PFSK-1 (cell line): ENCODE data around the gene ABCA8.

Experiments used
- POLR2AphosphoS5 ChIP-seq: IDR thresholded peaks from 2 replicates; pipeline ENCODE4 v1.6.1; 2012; ENCODE audit warnings: low read depth, mild to moderate bottlenecking, control low read depth, low read length, moderate library complexity
- SIN3A ChIP-seq: IDR thresholded peaks from 2 replicates; pipeline ENCODE4 v1.6.1; 2012; ENCODE audit warnings: mild to moderate bottlenecking, low read length, moderate library complexity, borderline replicate concordance; ENCODE audit not compliant: insufficient read depth
- TAF1 ChIP-seq: IDR thresholded peaks from 2 replicates; pipeline ENCODE4 v1.6.1; 2012; ENCODE audit warnings: low read length, control low read depth, borderline replicate concordance; ENCODE audit not compliant: insufficient read depth
- TF ChIP-seq, protein P1 (sequence below), 2 experiments: IDR thresholded peaks; 2 replicates each; pipeline versions ENCODE4 v1.6.1 to v1.8.0; 2011 to 2012; ENCODE audit warnings: low read depth in 2 of 2, low read length in 2 of 2, control low read depth in 1 of 2, inconsistent platforms in 1 of 2, mild to moderate bottlenecking in 1 of 2, moderate library complexity in 1 of 2; ENCODE audit not compliant: insufficient read depth in 1 of 2

DNA sequence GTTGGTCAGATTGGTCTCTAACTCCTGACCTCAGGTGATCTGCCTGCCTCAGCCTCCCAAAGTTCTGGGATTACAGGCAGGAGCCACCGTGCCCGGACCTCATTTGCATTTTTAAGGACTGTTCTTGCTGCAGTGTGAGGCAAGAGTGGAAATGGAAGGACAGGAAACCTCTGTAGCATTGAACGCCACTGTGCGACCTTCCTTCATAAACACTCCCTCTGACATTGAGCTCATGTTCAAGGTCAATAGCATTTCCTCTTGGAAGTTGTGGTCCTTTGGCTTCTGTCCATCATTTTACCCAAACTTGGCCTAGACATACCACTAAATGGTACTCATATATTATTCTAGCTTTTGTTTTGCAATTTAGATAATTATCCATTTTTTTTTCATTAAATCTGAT lies 32.8 kb upstream of the ABCA8 start:
- TF ChIP-seq TAF1 (no peak), POLR2AphosphoS5 (no peak), SIN3A (no peak)
- TF ChIP-seq, protein P1, sequence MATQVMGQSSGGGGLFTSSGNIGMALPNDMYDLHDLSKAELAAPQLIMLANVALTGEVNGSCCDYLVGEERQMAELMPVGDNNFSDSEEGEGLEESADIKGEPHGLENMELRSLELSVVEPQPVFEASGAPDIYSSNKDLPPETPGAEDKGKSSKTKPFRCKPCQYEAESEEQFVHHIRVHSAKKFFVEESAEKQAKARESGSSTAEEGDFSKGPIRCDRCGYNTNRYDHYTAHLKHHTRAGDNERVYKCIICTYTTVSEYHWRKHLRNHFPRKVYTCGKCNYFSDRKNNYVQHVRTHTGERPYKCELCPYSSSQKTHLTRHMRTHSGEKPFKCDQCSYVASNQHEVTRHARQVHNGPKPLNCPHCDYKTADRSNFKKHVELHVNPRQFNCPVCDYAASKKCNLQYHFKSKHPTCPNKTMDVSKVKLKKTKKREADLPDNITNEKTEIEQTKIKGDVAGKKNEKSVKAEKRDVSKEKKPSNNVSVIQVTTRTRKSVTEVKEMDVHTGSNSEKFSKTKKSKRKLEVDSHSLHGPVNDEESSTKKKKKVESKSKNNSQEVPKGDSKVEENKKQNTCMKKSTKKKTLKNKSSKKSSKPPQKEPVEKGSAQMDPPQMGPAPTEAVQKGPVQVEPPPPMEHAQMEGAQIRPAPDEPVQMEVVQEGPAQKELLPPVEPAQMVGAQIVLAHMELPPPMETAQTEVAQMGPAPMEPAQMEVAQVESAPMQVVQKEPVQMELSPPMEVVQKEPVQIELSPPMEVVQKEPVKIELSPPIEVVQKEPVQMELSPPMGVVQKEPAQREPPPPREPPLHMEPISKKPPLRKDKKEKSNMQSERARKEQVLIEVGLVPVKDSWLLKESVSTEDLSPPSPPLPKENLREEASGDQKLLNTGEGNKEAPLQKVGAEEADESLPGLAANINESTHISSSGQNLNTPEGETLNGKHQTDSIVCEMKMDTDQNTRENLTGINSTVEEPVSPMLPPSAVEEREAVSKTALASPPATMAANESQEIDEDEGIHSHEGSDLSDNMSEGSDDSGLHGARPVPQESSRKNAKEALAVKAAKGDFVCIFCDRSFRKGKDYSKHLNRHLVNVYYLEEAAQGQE (IDR thresholded peaks at IDR 0.05; ENCODE audit: insufficient read depth in 1 of 2, low read depth in 2 of 2, low read length in 2 of 2) = no peak
